HAP-1 (cell line): ENCODE results near the gene KLK14.

Source experiments
- DNase-seq, 2 experiments: peaks; one replicate each; pipeline ENCODE4 v3.0.0-alpha.2; 2016 to 2020; ENCODE audit warnings: low spot score in 2 of 2
- H3K27me3 ChIP-seq: fragments of 250-450 bp; sonication (Bioruptor Pico); 2 replicates; pipeline ENCODE4 v1.5.1; 2020; ENCODE audit warnings: low read depth, mild to moderate bottlenecking, moderate library complexity
- H3K36me3 ChIP-seq: fragments of 250-450 bp; sonication (Bioruptor Pico); replicated peaks from 2 replicates; pipeline ENCODE4 v1.5.1; 2020; ENCODE audit warnings: mild to moderate bottlenecking
- H3K4me1 ChIP-seq: fragments of 250-450 bp; sonication (Bioruptor Pico); 2 replicates; pipeline ENCODE4 v1.5.1; 2020; ENCODE audit warnings: mild to moderate bottlenecking
- H3K4me3 ChIP-seq: fragments of 250-450 bp; sonication (Bioruptor Pico); 2 replicates; pipeline ENCODE4 v1.5.1; 2020; ENCODE audit warnings: mild to moderate bottlenecking, moderate library complexity
- H3K9me3 ChIP-seq: fragments of 250-450 bp; sonication (Bioruptor Pico); 2 replicates; pipeline ENCODE4 v1.5.1; 2020; ENCODE audit warnings: mild to moderate bottlenecking, moderate library complexity
- in situ Hi-C: fragments of 300-500 bp; cut with MboI; formaldehyde crosslinking; loops from 3 replicates; pipeline ENCODE4 v1.14.3; 2020; ENCODE audit warnings: low sequenced_read_pairs, inconsistent platforms, mixed read lengths

Gene KLK14

DNA sequence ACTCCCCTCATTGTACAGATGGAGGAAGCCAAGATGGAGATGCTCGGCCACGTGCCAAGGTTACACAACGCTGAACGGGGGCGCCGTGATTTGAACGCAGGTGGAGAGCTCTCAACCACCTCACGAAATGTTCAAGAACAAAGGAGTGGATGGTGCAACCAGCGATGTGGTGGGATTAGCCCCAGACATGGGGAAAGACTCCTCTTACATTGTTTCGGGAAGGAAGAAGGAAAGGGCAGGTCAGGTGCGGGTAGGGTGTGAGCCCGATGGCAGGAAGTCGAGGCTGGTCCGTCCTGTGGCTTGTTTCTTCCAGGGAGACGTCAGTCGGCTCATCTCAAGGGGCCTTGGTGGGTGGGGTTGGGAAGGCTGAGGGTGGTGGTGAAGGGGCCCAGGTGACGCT is 7.1 kb upstream of the KLK14 start:
- in situ Hi-C loops: loop anchor here (5.0 to 10.0 kb wide), 2 partner anchors 67 to 165 kb away; no protein-coding TSS in a partner anchor
- H3K27me3 ChIP-seq: no peaks in the 10 kb centered on the region
- no peaks in the 10 kb centered on the region for H3K9me3 ChIP-seq
- H3K4me3 ChIP-seq: no peak overlapping the region
- no peaks in the 10 kb centered on the region for H3K36me3 ChIP-seq
- H3K4me1 ChIP-seq: no peaks in the 10 kb centered on the region
- DNase-seq: no peak

- no peaks in the 10 kb centered on the region for H3K36me3 ChIP-seq
- no peaks in the 10 kb centered on the region for H3K9me3 ChIP-seq
- H3K27me3 ChIP-seq: no peaks in the 10 kb centered on the region
- no peak for DNase-seq
- H3K4me1 ChIP-seq: no peaks in the 10 kb centered on the region
- no peak overlapping the region for H3K4me3 ChIP-seq
- in situ Hi-C loops: no loop called here
These were observed 3.6 kb upstream of the KLK14 start for GRCh38 chr19:51086153-51086850.

DNA sequence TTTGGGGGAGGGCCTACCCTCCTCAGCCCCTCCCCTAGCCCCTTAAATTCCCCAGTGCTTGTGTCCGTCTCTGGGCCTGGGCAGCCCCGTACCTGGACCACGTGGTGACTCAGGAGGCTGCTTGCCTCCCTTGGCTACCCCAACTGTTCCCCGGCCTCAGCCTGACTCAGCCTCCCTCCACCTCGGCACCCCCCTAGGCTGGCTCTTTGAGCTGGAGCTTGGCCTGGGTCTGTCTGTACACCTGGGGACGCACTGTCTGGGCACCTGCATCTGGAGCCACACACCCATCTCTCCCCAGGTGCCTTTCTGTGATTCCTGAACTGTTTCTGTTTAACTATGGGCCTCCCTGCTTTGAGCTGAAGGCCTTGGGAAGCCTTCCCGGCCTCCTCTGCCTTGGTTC is 1.8 kb upstream of the KLK14 start:
- H3K9me3 ChIP-seq: no peaks in the 10 kb centered on the region
- in situ Hi-C loops: no loop called here
- no peaks in the 10 kb centered on the region for H3K4me1 ChIP-seq
- no peak for DNase-seq
- no peaks in the 10 kb centered on the region for H3K36me3 ChIP-seq
- no peaks in the 10 kb centered on the region for H3K27me3 ChIP-seq
- no peak overlapping the region for H3K4me3 ChIP-seq

DNA sequence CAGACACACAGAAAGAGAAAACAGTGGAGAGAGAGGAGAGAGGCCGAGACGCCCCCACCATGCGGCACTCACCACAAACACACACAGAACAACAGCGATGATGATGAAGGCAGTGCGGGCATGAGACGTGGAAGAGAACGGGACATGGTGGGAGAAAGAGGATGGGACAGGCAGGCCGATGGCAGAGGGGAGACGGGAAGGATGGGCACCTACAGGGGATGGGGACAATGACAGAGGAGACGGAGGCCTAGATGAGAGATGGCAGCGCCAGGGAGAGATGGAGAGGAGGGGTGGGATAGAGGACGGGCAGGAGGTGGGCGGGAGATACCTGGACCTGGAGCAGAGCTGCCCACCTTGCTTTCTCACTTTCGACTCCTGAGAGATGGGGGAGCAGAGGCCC is 1.1 kb upstream of the KLK14 start:
- no peak for DNase-seq
- Histone ChIP-seq H3K9me3 (no peaks in the 10 kb centered on the region), H3K36me3 (no peaks in the 10 kb centered on the region), H3K4me1 (no peaks in the 10 kb centered on the region), H3K27me3 (no peaks in the 10 kb centered on the region), H3K4me3 (no peak overlapping the region)
- in situ Hi-C loops: no loop called here

- Histone ChIP-seq H3K36me3 (no peaks in the 10 kb centered on the region), H3K9me3 (no peaks in the 10 kb centered on the region), H3K27me3 (no peaks in the 10 kb centered on the region), H3K4me1 (no peaks in the 10 kb centered on the region), H3K4me3 (no peak overlapping the region)
- in situ Hi-C loops: no loop called here
- DNase-seq: no peak
These were observed 494 bp upstream of the KLK14 start for GRCh38 chr19:51083181-51083580.

GRCh38 chr19:51081476-51081875 is 1.2 kb downstream of the KLK14 start:
- no peaks in the 10 kb centered on the region for H3K4me1 ChIP-seq
- H3K36me3 ChIP-seq: no peaks in the 10 kb centered on the region
- H3K4me3 ChIP-seq: no peak overlapping the region
- in situ Hi-C loops: no loop called here
- DNase-seq: no peak
- no peaks in the 10 kb centered on the region for H3K27me3 ChIP-seq
- H3K9me3 ChIP-seq: no peaks in the 10 kb centered on the region

DNA sequence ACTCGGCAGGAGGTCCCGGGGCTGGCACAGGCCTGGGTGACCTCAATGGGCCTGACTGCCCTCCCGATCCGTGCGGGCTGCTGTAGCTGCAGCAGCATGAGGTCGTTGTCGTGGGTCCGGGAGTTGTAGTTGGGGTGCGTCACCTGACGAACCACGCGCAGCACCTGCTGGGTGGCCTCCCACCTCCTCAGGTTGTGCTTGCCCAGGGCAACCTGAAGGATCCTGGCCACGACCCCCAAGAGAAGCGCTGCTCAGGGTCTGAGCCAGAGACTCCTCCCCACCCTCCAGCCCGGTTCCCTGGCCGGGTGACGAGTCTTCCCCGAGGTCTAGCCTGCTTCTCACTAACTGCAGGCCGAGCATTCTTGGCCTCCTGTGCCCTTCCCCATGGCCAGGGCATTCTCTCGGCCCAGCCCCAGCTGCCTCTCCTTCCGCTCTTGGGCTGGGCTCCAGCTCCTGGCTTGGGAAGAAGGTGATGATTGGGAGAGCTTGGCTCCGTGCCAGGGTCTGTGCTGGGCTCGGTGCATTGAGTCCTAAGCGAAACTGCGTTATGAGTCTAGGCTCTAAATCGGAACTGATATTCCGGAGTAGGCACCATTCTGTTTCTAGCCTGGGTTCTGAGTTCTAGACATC is 3.1 kb downstream of the KLK14 start:
- no peak for DNase-seq

GRCh38 chr19:51078731-51079130 is 4.0 kb downstream of the KLK14 start:
- no peaks in the 10 kb centered on the region for H3K4me1 ChIP-seq
- no peak for DNase-seq
- H3K9me3 ChIP-seq: peaks cover 6% of the 10 kb centered on the region; the same call in 1 of the 2 replicates
- H3K4me3 ChIP-seq: no peak overlapping the region
- in situ Hi-C loops: no loop called here
- H3K27me3 ChIP-seq: no peaks in the 10 kb centered on the region
- no peaks in the 10 kb centered on the region for H3K36me3 ChIP-seq

More for the DNA sequence above, 3.1 kb downstream of the KLK14 start:
- Histone ChIP-seq H3K4me3 (no peak overlapping the region), H3K4me1 (no peaks in the 10 kb centered on the region), H3K27me3 (no peaks in the 10 kb centered on the region), H3K36me3 (no peaks in the 10 kb centered on the region), H3K9me3 (no peaks in the 10 kb centered on the region)
- in situ Hi-C loops: no loop called here

DNA sequence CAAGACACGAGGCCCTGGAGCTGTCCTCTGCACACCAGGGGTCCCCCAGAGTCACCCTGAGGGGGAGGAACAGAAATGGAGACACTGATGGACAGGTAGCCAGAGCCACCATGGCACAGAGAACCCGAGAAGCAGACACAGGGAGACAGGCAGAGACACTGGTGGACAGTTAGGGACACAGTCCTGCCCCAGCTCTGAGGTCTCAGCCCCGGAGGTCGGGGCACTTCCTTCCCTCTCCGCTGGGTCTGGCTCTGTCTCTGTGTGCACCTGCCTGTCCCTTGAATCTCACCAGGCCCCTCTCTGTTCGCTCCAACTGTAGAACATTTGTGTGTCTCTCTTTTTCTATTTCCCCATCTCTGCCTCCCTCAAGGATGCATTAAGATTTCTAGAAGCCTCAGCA is 4.6 kb downstream of the KLK14 start:
- no peak for DNase-seq
- H3K4me1 ChIP-seq: no peaks in the 10 kb centered on the region
- H3K36me3 ChIP-seq: no peaks in the 10 kb centered on the region
- H3K4me3 ChIP-seq: no peak overlapping the region
- peaks cover 6% of the 10 kb centered on the region; the same call in 1 of the 2 replicates for H3K9me3 ChIP-seq
- no peaks in the 10 kb centered on the region for H3K27me3 ChIP-seq
- in situ Hi-C loops: no loop called here

DNA sequence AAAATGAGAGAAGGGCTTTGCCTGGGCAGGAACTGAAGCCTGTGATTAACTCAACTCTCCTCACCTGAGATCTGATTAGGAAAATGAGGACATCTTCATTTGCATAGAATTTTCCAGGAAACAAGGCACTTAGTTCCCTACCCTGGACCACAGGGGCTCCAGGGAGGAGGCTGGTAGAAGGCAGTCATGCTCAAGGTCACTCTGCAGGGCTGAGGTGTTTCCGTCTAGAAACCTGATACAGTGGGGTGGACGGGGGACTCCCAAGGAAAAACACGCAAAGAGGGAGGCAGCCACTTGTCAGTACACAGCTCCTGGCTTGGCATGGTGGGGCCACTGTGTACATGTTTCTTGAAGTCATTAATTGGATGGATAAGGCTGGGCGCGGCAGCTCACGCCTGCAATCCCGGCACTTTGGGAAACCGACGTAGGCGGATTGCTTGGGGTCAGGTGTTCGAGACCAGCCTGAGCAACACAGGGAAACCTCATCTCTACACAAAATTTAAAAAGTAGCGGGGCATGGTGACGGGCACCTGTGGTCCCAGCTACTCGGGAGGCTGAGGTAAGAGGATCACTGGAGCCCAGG is 6.0 kb downstream of the KLK14 start:
- H3K4me1 ChIP-seq: no peaks in the 10 kb centered on the region
- in situ Hi-C loops: no loop called here
- no peak overlapping the region for H3K4me3 ChIP-seq
- peaks cover 6% of the 10 kb centered on the region; the same call in 1 of the 2 replicates for H3K9me3 ChIP-seq
- no peaks in the 10 kb centered on the region for H3K36me3 ChIP-seq
- no peak for DNase-seq
- H3K27me3 ChIP-seq: no peaks in the 10 kb centered on the region

- Histone ChIP-seq H3K9me3 (peaks cover 6% of the 10 kb centered on the region; the same call in 1 of the 2 replicates), H3K4me1 (no peaks in the 10 kb centered on the region), H3K27me3 (no peaks in the 10 kb centered on the region), H3K36me3 (no peaks in the 10 kb centered on the region), H3K4me3 (no peak overlapping the region)
- no peak for DNase-seq
- in situ Hi-C loops: no loop called here
These were observed 6.7 kb downstream of the KLK14 start for GRCh38 chr19:51075998-51076397.

DNA sequence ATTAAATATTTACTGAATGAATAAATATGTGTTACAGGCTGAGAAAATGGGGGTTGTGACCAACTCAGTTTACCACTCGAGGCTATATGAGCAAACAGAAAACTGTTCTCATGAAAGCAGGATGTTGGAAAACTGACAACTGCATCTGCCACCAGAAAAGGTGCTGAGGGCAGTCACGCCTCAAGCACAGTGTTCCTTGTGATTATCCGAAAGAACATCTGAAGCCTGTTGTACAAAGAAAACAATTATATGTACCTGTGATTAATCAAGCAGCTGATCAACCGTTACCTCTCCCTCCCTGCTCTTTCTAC is 11.6 kb downstream of the KLK14 start:
- in situ Hi-C loops: no loop called here
- Histone ChIP-seq H3K4me3 (no peak overlapping the region), H3K4me1 (no peaks in the 10 kb centered on the region), H3K9me3 (peaks cover 6% of the 10 kb centered on the region; the same call in 1 of the 2 replicates), H3K27me3 (no peaks in the 10 kb centered on the region), H3K36me3 (no peaks in the 10 kb centered on the region)
- DNase-seq: no peak

DNA sequence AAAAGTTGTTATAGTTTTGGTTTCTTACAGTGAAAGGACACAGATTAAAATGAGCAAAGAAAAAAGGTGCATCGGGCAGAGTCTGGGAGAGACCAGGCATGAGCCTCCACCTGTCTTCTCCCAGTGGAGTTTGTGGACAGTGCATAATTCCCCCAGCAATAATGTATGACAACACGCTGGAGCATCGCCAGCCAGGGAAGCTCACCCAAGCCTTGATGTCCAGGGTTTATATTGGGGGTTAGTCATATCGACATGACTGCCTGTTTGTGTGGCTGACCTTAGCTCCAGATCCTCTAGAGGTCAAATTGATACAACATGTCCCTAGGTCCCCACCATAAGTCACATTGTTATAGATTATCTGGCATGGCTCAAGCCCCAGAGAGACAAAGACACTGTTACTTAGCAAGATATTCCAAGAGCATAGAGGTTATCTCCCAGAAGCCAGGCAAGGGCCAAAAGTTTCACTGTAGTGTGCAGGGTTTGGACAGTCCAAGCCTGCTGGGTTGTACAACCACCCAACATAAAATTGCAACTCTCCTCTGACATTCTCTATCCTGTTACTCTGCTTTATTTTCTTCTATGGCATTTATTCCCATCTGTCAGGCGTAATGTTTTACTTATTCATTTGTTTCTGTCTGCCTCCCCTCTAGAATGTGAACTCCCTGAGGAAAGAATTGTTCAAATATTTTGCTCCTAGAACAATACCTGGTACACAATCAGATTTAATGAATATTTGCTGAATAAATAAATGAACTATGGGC is 12.2 kb downstream of the KLK14 start:
- DNase-seq: no peak

More for the DNA sequence above, 12.2 kb downstream of the KLK14 start:
- Histone ChIP-seq H3K27me3 (no peaks in the 10 kb centered on the region), H3K4me3 (no peak overlapping the region), H3K36me3 (no peaks in the 10 kb centered on the region), H3K9me3 (peaks cover 6% of the 10 kb centered on the region; the same call in 1 of the 2 replicates), H3K4me1 (no peaks in the 10 kb centered on the region)
- in situ Hi-C loops: no loop called here
